SK-N-SH (cell line): ENCODE results near the gene ZBTB16.

Experiments
- SMC3 ChIP-seq: IDR thresholded peaks from 2 replicates; pipeline ENCODE4 v1.6.1; 2012; ENCODE audit warnings: low read depth, low read length, improper control_type of control experiment
- TF ChIP-seq, protein P1 (sequence below): IDR thresholded peaks from 2 replicates; pipeline ENCODE4 v1.4.0; 2012; ENCODE audit warnings: low read depth
- TF ChIP-seq, protein P2 (sequence below): fragments of 200-600 bp; sonication (generic); IDR thresholded peaks from 2 replicates; pipeline ENCODE4 v1.6.1; 2017; ENCODE audit warnings: antibody characterized with exemption, mild to moderate bottlenecking, moderate library complexity

DNA sequence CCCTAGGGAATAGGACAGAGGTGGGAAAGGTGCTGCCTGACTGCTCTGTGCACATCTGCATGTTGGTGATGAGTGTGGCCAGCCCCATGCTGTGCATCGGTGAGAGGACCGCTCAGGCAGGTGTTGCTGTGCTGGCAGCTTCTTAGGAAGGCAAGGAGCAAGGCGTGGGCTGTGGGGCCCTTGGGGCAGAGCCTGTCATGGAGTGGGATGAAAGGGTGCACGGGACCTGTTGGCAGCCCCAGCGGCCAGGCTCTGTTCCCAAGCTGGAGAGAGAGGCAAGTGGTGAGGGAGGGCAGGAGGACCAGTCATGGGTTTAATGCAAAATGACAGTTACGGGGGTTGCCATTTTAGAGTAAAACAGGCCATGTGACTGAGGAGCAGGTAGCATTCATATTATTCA, 78.3 kb downstream of the ZBTB16 start:
- TF ChIP-seq, protein P1, sequence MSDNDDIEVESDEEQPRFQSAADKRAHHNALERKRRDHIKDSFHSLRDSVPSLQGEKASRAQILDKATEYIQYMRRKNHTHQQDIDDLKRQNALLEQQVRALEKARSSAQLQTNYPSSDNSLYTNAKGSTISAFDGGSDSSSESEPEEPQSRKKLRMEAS: no peak
- no peak for TF ChIP-seq SMC3
- TF ChIP-seq, protein P2, sequence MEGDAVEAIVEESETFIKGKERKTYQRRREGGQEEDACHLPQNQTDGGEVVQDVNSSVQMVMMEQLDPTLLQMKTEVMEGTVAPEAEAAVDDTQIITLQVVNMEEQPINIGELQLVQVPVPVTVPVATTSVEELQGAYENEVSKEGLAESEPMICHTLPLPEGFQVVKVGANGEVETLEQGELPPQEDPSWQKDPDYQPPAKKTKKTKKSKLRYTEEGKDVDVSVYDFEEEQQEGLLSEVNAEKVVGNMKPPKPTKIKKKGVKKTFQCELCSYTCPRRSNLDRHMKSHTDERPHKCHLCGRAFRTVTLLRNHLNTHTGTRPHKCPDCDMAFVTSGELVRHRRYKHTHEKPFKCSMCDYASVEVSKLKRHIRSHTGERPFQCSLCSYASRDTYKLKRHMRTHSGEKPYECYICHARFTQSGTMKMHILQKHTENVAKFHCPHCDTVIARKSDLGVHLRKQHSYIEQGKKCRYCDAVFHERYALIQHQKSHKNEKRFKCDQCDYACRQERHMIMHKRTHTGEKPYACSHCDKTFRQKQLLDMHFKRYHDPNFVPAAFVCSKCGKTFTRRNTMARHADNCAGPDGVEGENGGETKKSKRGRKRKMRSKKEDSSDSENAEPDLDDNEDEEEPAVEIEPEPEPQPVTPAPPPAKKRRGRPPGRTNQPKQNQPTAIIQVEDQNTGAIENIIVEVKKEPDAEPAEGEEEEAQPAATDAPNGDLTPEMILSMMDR: no peak
